Stimulated activated CD4-positive, alpha-beta T cell treated with anti-CD3 and anti-CD28 coated beads, Interleukin-2, amount 100 ng/mL, for 4 hours (primary cell): ENCODE results near the gene CAND1.
"Not testable (repeated sequence)": the region's sequence is repeated elsewhere in the genome, so short reads cannot be mapped to it uniquely, and the experiment has no call there.

Experiments used
- DNase-seq: peaks from one replicate; pipeline ENCODE4 v3.0.0-alpha.2; 2020; ENCODE audit warnings: low read depth

The CAND1 gene

DNA sequence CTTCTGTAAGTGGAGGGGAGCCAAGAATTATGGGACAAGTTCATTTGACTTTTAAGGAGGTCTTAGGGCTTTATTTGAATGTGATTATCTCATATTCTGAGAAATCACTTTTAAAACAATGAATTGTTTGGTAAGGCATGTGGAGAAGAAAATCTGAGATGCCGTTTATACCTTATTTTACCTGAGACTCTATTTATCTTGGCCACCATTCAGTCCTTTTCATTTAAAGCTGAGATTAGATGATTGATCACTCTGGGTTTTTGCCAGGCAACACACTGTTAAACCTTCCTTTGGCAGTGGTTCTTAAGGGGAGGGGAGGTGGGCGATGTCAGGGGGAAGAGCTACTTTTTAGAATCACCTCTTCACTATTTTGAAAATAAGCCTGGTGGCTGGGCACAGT is 11.4 kb downstream of the CAND1 start:
- no peak for DNase-seq

DNA sequence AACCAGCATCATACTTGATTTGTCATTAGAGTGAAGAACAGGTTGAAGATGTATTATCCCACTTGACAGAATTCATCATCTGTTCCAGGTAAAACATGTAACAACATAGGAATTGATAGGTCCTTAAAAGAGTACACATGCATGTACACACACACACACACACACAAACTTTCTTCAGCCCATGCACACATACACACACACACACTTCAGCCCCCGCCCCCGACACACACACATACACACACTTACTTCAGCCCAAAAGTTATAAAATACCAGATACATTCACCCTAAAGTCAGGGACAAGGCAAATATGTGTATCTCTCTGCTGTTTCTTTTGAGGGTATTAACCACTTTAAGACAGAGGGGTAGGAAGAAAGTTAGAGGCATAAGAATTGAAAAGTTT is 15.4 kb downstream of the CAND1 start:
- DNase-seq = no peak

DNA sequence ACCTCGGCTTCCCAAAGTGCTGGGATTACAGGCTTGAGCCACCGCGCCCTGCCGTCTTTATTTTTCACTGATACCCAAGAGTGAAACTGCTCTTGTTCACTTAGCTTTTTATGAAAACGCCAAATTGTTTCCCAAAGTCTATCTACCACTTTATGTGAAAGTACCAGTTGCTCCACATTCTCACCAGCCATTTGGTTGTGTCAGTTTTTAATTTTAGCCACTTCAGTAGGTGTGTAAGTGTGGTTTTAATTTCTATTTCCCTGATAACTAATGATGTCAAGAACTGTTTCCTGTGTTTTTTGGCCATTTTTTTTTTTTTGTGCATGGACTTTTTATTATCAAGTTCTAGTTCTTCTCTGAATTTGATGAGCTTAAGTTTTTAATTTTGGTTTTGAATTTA is 17.1 kb downstream of the CAND1 start:
- DNase-seq = no peak

DNA sequence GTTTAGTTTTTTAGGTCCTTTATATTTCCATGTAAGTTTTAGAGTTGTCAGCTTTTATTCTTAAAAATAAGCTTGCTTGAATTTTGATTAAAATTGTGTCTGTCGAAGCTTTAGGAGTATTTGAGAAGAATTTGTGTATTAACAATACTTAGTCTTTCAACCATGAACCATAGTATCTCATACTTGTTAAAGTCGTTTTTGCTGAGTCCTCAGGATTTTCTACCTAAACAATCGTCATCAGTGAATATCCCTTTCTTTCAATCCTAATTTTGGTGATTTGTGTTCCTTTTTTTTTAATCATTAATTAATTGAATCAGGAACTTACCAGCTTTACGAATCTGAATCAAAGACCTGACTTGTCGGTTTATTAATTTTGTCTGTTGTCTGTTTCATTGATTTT is 18.2 kb downstream of the CAND1 start:
- DNase-seq = no peak

DNA sequence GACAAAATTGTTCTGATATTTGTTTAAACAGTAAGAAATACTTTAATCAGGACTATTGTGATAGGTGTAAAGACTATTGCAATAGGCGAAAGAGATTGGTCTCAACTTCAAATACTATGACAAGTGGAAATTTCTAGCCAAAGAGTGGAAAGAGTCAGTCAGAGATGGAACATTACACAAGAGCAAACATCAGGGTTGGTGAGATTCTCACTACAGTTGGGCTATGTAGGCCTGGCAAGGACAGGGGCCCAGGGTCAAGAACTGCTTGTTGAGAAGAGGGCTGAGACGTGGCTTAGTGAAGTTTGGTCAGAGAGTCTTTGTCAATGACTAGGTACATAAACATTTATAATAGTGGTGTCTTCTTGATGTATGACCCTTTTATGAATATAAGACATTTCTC is 19.4 kb downstream of the CAND1 start:
- no peak for DNase-seq

DNA sequence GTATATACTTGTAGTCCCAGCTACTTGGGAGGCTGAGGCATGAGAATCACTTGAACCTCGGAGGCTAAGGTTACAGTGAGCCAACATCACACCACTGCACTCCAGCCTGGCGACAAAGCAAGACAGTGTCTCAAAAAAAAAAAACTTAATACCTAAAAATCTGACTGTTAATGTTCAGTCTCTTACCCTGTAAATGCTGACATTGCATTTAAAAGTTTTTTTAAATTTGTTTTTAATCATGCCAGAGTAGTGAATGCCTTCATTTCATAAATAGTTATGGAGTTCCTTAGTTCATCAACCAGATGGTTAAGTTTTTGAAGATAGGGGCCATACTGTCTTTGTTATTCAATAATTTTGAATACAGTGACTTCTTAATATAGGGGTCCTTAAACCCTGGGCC is 21.2 kb downstream of the CAND1 start:
- no peak for DNase-seq

DNA sequence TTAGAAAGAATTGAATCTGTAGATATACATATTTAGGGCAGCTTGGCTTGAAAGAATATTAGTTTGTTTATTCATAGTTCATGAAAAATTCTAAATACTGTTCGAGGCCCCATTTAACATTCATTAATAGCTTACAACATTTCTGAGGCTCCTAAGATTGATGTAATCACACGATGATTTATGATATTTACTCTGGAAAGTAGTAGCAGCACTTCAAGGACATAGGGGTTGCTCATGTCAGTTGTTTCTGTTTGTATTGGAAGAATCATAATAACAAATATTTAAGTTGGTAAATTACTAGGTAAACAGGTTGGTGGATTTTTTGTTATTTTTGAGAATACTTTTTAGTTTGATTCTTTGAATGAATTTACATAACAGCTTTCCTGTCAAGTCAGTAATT is 30.4 kb downstream of the CAND1 start:
- no peak for DNase-seq

DNA sequence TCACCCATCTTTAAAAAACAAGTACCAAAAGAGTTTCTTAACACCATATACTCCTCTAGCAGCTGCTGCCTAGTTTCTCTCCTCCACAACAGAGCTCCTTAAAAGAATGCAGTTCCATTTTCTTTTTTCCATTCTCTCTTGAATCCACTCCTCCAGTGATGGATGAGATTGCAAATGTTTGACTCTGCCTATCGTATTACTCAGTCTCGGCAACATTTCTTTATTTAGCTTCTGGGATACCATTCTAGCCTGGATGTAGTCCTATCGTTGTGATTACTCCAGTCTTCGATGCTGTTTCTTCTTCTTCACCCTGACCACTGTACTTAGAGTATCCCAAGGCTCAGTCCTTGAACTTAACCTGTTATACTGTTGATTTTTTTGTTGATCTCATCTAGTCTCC is 30.8 kb downstream of the CAND1 start:
- DNase-seq = no peak

DNA sequence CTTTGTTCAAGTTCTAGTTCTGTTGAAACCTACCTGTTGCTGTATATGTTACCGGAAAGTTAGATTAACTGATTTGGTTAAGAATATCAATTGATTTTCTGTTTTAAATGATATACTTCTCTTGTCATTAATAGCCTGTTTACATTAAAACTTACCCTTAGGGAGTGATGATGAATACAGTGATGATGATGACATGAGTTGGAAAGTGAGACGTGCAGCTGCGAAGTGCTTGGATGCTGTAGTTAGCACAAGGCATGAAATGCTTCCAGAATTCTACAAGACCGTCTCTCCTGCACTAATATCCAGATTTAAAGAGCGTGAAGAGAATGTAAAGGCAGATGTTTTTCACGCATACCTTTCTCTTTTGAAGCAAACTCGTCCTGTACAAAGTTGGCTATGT is 33.0 kb downstream of the CAND1 start:
- no peak for DNase-seq

DNA sequence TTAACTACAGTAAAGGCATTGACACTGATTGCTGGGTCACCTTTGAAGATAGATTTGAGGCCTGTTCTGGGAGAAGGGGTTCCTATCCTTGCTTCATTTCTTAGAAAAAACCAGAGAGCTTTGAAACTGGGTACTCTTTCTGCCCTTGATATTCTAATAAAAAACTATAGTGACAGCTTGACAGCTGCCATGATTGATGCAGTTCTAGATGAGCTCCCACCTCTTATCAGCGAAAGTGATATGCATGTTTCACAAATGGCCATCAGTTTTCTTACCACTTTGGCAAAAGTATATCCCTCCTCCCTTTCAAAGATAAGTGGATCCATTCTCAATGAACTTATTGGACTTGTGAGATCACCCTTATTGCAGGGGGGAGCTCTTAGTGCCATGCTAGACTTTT is 36.4 kb downstream of the CAND1 start:
- no peak for DNase-seq

DNA sequence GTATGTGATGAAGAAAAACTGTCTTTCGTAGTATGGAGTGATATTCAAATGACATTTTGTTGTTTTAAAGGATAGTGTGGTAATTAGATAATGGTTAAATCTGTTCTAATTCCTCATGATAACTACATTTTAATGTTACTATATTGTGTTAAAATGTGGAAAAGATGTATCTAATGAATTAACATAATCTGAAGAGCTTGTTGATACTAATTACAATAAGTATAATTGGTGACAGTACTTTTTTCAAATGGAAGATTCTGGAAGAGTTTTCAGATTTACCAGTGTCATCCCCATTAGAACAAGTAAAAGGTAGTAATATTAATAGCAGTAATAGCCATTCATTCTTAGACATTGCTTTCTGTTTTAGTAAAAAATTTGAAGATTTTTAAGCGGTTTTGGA is 37.6 kb downstream of the CAND1 start:
- no peak for DNase-seq

DNA sequence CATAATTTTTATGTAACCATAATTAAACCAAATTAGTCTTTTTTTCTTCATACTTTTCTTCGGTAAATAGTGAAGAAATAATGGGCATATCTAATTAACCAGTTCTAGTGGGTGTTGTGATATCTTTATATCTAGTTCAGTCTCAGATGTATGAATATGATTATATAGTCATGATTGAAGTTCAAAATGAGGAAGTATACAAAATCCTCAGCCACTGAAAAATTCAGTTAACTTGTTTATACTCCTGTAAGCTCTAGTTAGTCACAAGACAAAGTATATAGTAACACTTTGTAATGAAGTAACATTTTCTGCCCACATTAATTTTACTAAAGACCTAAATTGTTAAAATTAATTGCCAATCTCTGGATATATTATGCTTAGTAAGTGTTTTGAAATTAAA is 46.5 kb downstream of the CAND1 start:
- no peak for DNase-seq

DNA sequence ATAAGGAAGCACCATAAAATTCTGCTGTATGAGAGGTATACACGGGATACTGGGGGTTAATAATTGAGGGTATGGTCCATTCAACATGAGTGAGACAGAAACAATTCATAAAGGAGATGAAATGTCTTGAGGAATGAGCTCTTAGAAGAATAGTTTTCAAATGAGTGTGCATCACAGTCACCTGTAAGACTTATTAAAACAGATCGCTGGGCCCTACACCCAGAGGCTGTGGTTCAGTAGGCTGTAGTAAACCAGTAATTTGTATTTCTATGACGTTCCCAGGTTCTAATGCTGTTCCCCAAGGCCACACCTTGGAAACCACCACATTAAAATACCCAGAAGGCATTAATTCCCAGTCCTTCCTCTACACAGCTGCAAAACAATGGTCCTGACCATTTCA is 49.6 kb downstream of the CAND1 start:
- no peak for DNase-seq

DNA sequence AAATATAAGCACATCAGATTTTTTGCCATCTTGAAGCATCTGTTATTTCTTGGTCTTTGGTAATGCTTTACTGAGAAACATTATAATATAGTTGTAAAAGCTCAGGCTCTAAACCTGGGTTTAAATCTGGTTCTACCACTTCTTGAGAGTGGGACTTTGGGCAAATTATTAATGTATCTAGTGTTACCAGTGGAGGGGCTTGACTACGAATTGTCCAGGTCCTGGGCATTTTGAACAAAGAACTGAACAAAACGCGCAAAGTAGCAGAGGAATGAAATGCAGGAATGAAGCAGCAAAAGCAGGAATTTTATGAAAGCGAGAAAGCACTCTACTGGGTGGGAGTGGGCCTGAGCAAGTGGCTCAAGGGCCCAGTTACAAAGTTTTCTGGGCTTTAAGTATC is 50.8 kb downstream of the CAND1 start:
- no peak for DNase-seq

DNA sequence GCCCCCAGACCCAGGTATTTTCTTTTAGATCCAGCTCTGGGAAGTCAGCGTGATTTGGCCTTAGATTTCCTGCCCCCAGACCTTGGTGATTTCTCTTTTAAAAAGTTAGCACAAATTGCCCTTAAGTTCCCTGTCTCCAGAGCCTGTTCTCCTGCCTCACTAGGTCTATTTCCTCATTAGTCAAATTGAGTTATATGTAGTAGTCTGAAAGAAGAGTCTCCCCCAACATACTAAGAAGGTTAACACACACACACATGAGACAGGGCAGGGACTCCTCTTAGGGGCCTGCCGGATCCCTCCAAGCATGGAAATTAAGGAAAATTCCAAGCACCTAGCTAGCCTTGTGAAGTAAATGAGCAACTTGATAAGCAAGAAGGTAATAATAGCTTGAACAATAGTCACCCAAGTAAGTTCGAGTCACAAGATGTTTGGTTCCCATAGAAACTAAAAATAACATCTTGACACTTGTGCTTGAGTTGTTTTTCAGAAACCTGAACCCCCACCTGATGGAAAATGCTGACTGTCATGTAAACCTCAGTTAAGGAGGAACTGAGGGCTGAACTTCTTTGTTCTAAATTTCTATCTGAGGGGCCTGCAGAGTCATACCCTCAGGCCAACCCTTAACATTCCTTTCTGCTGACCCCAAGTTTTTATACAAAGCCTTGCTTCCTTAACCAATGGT is 51.6 kb downstream of the CAND1 start:
- DNase-seq = no peak

DNA sequence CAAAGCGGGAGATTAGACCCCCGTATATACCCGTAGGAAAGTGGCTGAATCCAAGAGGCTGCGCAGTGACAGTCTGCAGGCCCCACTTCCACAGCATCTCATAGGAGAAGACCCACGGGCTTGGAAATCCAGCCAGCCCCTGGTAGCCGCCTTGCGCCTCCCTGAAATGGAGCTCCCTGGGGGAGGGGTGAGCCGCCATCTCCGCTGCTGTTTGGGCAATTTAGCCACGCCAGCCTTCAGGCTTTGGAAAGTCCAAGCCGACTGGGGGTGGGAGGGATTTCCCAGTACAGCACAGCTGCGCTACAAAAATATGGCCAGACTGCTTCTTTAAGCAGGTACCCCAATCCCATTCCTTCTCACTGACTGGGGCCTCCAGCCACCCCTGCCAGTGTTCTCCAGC is 53.4 kb downstream of the CAND1 start:
- DNase-seq = no peak

DNA sequence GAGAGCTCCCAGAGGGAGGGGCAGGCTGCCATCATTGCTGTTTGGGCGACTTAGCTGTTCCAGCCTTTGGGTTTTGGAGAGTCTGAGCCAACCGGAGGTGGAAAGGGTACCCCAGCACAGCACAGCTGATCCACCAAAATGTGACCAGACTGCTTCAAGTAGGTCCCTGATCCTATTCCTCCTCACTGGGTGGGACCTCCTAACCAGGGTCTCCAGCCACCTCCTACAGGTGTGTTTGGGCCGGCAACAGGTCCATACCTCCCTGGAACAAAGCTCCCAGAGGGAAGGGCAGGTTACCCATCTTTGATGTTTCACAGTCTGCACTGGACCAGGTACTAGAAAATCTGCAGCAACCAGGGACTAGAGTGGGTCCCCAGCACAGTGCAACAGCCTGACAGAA is 53.8 kb downstream of the CAND1 start:
- DNase-seq = no peak

DNA sequence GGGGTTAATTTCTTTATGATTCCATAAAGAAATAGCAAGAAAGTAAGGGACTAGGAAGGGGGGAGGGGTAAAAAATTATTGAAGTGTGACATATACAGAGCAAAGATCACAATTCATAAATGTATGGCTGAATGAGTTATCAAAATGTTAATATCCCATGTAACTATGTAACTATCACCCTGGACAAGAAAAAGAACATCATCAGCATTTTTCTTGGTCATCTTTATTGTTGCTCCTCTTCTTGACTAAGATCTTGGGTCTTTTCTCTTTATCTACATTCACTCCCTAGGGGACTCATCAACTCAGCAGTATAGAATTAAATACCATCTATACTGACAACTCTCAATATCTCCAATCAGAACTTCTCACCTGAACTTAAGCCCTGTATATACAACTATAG is 57.5 kb downstream of the CAND1 start:
- no peak for DNase-seq

DNA sequence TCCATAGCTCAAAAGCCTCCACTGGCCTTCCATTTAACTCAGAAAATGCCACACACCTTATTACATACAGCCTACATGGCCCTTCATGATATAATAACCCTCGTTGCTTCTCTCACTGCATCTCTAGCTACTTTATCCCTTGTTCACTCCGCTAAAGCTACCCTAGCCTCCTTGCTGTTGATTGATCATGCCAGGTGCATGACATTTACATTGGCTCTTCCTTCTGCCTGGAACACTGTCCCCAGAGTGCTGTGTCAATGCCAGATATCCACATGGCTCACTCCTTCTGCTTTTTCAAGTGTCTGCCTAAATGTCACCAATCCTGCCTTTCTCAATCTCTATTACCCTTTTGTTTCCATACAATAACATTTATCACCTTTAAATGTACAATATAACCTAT is 58.3 kb downstream of the CAND1 start:
- no peak for DNase-seq

DNA sequence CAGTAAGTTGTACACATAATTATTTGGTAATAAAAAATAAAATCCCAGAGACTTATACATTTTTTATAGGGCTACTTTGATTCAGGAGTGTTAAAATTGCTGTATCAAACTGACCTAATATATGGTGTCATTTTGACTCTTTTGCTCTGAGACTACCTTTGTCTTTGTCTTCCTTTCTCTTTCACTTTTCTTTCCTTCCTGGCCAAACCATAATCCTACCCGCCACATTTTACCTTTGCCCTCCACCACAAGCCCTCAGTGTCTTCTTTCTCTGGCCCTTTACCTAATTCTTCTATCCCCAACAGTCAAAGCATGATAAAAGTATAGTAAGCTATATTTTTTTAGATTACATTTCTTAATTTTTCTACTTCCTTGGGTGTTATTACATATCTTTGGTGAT is 62.0 kb downstream of the CAND1 start:
- no peak for DNase-seq

DNA sequence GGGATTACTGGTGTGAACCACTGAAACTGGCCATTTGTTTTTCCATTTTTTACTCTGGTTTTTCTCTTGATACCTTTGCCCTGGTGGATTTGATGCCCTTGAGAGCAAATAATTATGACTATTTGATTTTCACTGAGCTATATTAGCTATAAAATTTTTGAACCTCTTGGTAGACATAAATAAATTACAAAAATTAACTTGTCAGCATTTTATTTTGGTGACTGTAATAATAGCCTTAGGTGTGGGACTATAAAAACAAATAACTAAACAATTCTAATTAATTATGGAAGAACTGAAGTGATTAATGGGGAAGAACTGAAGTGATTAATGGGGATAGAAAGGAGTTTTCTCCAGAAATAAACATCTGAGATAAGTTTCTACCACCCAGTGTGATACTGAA is 62.7 kb downstream of the CAND1 start:
- DNase-seq = no peak

DNA sequence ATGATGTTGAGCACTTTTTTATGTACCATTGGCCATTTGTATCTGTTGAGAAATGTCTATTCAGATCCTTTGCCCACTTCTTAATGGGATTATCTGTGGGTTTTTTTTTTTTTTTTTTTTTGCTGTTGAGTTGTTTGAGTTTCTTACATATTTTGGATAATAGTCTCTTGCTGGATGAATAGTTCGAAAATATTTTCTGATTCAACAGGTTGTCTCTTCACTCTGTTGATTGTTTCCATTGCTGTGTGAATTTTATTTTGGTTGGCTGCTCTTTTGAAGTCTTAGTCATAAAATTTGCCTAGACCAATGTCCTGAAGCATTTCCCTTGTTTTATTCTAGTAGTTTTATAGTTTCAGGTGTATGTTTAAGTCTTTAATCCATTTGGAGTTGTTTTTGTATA is 64.5 kb downstream of the CAND1 start:
- DNase-seq = no peak

DNA sequence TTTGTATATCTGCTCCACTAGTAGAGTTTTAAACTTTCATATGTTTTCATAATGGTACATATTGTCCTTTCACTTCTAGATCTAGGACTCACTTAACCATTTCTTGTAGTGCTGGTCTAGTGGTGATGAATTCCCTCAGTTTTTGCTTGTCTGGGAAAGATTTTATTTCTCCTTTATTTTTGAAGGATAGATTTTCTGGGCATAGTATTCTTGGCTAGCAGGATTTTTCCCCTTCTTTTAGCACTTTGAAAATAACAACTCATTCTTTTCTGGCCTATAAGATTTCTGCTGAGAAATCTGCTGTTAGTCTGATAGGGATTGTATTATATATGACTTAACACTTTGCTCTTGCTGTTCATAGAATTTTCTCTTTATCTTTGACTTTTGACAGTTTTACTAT is 69.3 kb downstream of the CAND1 start:
- DNase-seq = no peak

DNA sequence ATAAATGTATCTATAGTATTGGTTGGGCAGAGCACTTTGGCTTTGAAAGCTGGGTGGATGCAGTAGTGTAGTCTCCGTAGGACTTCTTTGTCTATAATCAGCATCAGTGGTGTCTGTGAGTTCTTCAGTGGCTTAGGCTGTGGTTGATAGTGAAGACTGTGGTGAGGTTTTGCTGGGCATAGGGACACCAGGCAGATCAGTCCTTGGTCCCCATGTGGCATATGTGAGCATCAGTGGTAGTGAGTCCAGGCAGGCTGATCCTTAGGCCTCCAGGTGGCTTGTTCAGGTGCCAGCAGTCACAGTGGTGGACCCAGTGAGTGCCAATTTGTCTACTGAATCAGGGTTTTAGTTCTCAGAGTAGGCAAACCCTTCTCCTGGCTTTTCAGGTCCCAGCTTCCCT is 70.4 kb downstream of the CAND1 start:
- DNase-seq = no peak

DNA sequence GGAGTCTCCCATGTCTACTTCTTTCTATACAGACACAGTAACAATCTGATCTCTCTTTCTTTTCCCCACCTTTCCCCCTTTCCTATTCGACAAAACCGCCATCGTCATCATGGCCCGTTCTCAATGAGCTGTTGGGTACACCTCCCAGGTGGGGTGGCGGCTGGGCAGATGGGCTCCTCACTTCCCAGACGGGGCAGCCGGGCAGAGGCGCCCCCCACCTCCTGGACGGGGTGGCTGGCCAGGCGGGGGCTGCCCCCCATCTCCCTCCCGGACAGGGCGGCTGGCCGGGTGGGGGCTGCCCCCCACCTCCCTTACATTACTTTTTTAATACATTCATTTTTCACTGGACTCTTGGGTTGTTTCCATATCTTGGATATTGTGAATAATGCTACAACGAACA is 71.9 kb downstream of the CAND1 start:
- not testable (repeated sequence) for DNase-seq
